Peyer's patch (tissue), 4 donors: ENCODE results near the gene NT5DC4.
"Not testable (repeated sequence)": the region's sequence is repeated elsewhere in the genome, so short reads cannot be mapped to it uniquely, and the experiment has no call there.

ENCODE experiments used
- POLR2A ChIP-seq, 2 donors: fragments of 450-650 bp; IDR thresholded peaks; one replicate each; pipeline ENCODE4 v1.5.1; 2017; ENCODE audit warnings: antibody characterized with exemption in 2 of 2, mild to moderate bottlenecking in 2 of 2, moderate library complexity in 2 of 2
- TF ChIP-seq, protein P1 (sequence below), 6 experiments: fragments of 450-650 bp in 4 of 6; fragments of 200-600 bp in 2 of 6; sonication (generic) in 1 of 6; IDR thresholded peaks; one replicate each; pipeline ENCODE4 v1.5.1; 2017 to 2019; ENCODE audit warnings: antibody characterized with exemption in 6 of 6, mild to moderate bottlenecking in 3 of 6, moderate library complexity in 1 of 6

DNA sequence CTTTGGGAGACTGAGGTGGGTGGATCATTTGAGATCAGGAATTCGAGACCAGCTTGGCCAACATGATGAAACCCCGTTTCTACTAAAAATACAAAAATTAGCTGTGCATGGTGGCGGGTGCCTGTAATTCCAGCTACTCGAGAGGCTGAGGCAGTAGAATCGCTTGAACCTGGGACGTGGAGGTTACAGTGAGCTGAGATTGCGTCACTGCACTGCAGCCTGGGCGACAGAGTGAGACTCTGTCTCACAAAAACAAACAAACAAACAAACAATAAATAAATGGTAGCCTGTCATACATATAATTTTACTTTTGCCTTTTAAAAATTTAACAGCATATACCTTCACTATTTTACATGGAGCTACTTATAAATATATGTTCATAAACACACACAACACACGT lies 13.9 kb upstream of the NT5DC4 start:
- not testable (repeated sequence) for TF ChIP-seq POLR2A (IDR thresholded peaks at IDR 0.05)
- TF ChIP-seq, protein P1, sequence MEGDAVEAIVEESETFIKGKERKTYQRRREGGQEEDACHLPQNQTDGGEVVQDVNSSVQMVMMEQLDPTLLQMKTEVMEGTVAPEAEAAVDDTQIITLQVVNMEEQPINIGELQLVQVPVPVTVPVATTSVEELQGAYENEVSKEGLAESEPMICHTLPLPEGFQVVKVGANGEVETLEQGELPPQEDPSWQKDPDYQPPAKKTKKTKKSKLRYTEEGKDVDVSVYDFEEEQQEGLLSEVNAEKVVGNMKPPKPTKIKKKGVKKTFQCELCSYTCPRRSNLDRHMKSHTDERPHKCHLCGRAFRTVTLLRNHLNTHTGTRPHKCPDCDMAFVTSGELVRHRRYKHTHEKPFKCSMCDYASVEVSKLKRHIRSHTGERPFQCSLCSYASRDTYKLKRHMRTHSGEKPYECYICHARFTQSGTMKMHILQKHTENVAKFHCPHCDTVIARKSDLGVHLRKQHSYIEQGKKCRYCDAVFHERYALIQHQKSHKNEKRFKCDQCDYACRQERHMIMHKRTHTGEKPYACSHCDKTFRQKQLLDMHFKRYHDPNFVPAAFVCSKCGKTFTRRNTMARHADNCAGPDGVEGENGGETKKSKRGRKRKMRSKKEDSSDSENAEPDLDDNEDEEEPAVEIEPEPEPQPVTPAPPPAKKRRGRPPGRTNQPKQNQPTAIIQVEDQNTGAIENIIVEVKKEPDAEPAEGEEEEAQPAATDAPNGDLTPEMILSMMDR (IDR thresholded peaks at IDR 0.05), result not testable (repeated sequence)
